HepG2 (cell line): ENCODE measurements around the gene ABHD10.

Source experiments
- ARID2 ChIP-seq: sonication (generic); formaldehyde crosslinking; IDR thresholded peaks from 2 replicates; pipeline ENCODE4 v1.8.1; 2022; ENCODE audit warnings: mild to moderate bottlenecking, missing genetic modification reagents, borderline replicate concordance
- BRD4 ChIP-seq: sonication (generic); formaldehyde crosslinking; IDR thresholded peaks from 2 replicates; pipeline ENCODE4 v1.4.0; 2020; ENCODE audit warnings: missing genetic modification reagents
- CTCF ChIP-seq: sonication (generic); formaldehyde crosslinking; IDR thresholded peaks from 2 replicates; pipeline ENCODE4 v1.5.0; 2020; ENCODE audit warnings: mild to moderate bottlenecking, missing genetic modification reagents, moderate library complexity
- GATA4 ChIP-seq: sonication (generic); IDR thresholded peaks from 2 replicates; pipeline ENCODE4 v1.6.1; 2016; ENCODE audit warnings: antibody characterized with exemption, low read depth, borderline replicate concordance
- MAFG ChIP-seq: sonication (generic); formaldehyde crosslinking; IDR thresholded peaks from 2 replicates; pipeline ENCODE4 v1.5.1; 2020; ENCODE audit warnings: mild to moderate bottlenecking, missing genetic modification reagents
- NCOA1 ChIP-seq: sonication (generic); formaldehyde crosslinking; IDR thresholded peaks from 2 replicates; pipeline ENCODE4 v1.9.0; 2021; ENCODE audit warnings: missing genetic modification reagents
- POLR2A ChIP-seq, 2 experiments: IDR thresholded peaks; 2 replicates each; pipeline ENCODE4 v1.6.1; 2011; ENCODE audit warnings: low read depth in 2 of 2, low read length in 2 of 2, mild to moderate bottlenecking in 1 of 2, moderate library complexity in 1 of 2; ENCODE audit not compliant: insufficient read depth in 1 of 2
- RBFOX2 ChIP-seq: fragments of 200-400 bp; formaldehyde crosslinking; IDR thresholded peaks from 2 replicates; pipeline ENCODE4 v1.6.1; 2017; ENCODE audit warnings: low read depth, mild to moderate bottlenecking, low read length
- TARDBP ChIP-seq: sonication (generic); formaldehyde crosslinking; IDR thresholded peaks from 2 replicates; pipeline ENCODE4 v1.8.0; 2022; ENCODE audit warnings: mild to moderate bottlenecking, missing genetic modification reagents
- ZFP91 ChIP-seq: sonication (generic); formaldehyde crosslinking; IDR thresholded peaks from 2 replicates; pipeline ENCODE4 v1.9.0; 2022; ENCODE audit warnings: missing genetic modification reagents, mild to moderate bottlenecking, borderline replicate concordance
- ZNF232 ChIP-seq: sonication (generic); formaldehyde crosslinking; IDR thresholded peaks from 2 replicates; pipeline ENCODE4 v1.4.0; 2020; ENCODE audit warnings: missing genetic modification reagents, borderline replicate concordance
- ZNF713 ChIP-seq: sonication (generic); formaldehyde crosslinking; IDR thresholded peaks from 2 replicates; pipeline ENCODE4 v1.4.0; 2020; ENCODE audit warnings: mild to moderate bottlenecking, missing genetic modification reagents
- TF ChIP-seq, protein P1 (sequence below): sonication (generic); formaldehyde crosslinking; IDR thresholded peaks from 2 replicates; pipeline ENCODE4 v1.8.1; 2023; ENCODE audit warnings: missing genetic modification reagents, inconsistent platforms, borderline replicate concordance

GRCh38 chr3:111955876-111956275 lies 22.9 kb upstream of the ABHD10 start:
- TF ChIP-seq ZNF713, result no peak
- no peak for TF ChIP-seq GATA4
- TF ChIP-seq CTCF (CRISPR knock-in tag), result no peak
- TF ChIP-seq, protein P1, sequence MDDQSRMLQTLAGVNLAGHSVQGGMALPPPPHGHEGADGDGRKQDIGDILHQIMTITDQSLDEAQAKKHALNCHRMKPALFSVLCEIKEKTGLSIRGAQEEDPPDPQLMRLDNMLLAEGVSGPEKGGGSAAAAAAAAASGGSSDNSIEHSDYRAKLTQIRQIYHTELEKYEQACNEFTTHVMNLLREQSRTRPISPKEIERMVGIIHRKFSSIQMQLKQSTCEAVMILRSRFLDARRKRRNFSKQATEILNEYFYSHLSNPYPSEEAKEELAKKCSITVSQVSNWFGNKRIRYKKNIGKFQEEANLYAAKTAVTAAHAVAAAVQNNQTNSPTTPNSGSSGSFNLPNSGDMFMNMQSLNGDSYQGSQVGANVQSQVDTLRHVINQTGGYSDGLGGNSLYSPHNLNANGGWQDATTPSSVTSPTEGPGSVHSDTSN (CRISPR knock-in tag), result no peak
- no peak for TF ChIP-seq TARDBP (CRISPR knock-in tag)
- no peak for TF ChIP-seq MAFG (CRISPR knock-in tag)
- TF ChIP-seq RBFOX2, result no peak
- no peak for TF ChIP-seq POLR2A (IDR thresholded peaks at IDR 0.05; ENCODE audit: insufficient read depth in 1 of 2, low read depth in 2 of 2, low read length in 2 of 2)
- TF ChIP-seq BRD4 (CRISPR knock-in tag), result no peak
- no peak for TF ChIP-seq ZNF232 (CRISPR knock-in tag)
- TF ChIP-seq NCOA1, result no peak
- TF ChIP-seq ZFP91, result no peak
- no peak for TF ChIP-seq ARID2 (CRISPR knock-in tag)
